HG03108 (cell line): ENCODE results near the gene RAD54L.

Source experiments
- ATAC-seq: cut with Tn5 transposase; IDR thresholded peaks from one replicate; pipeline ENCODE4 v1.9.1; 2021; ENCODE audit warnings: moderate library complexity; ENCODE audit not compliant: unreplicated experiment

Gene RAD54L

GRCh38 chr1:46284597-46285564, 37.3 kb downstream of the RAD54L start:
- no peak for ATAC-seq

- ATAC-seq, result no peak
Observed at GRCh38 chr1:46285730-46286477, 38.3 kb downstream of the RAD54L start.

GRCh38 chr1:46288485-46289133, 41.0 kb downstream of the RAD54L start:
- ATAC-seq, result no peak

GRCh38 chr1:46289134-46289494, 41.6 kb downstream of the RAD54L start:
- ATAC-seq, result no peak

GRCh38 chr1:46289976-46290375, 42.4 kb downstream of the RAD54L start:
- no peak for ATAC-seq

GRCh38 chr1:46295306-46295705, 47.7 kb downstream of the RAD54L start:
- no peak for ATAC-seq

GRCh38 chr1:46298387-46298786, 50.8 kb downstream of the RAD54L start:
- no peak for ATAC-seq

GRCh38 chr1:46300673-46301405, 53.3 kb downstream of the RAD54L start:
- ATAC-seq, result no peak

- ATAC-seq, result no peak
Observed at GRCh38 chr1:46301406-46301807, 53.8 kb downstream of the RAD54L start.

- ATAC-seq, result peak; percentile 33
Observed at GRCh38 chr1:46301808-46302640, 54.5 kb downstream of the RAD54L start.

- no peak for ATAC-seq
Observed at GRCh38 chr1:46302641-46303037, 55.1 kb downstream of the RAD54L start.

GRCh38 chr1:46303038-46303871, 55.7 kb downstream of the RAD54L start, which contains the start of the genes LRRC41 and UQCRH:
TSS of gene LRRC41 (minus strand) at chr1:46303616. CDS start at chr1:46303322, 294 bp downstream.
TSS of gene UQCRH (plus strand) at chr1:46303698. CDS start at chr1:46303767, 69 bp downstream.
- ATAC-seq, result peak; percentile 77

- ATAC-seq, result no peak
Observed at GRCh38 chr1:46303872-46304326, 56.3 kb downstream of the RAD54L start.

GRCh38 chr1:46306159-46306530, 58.6 kb downstream of the RAD54L start:
- no peak for ATAC-seq

- ATAC-seq, result no peak
Observed at GRCh38 chr1:46309401-46310159, 62.0 kb downstream of the RAD54L start.

GRCh38 chr1:46310321-46310720, 62.8 kb downstream of the RAD54L start:
- ATAC-seq, result no peak

GRCh38 chr1:46315669-46316403, 68.3 kb downstream of the RAD54L start:
- no peak for ATAC-seq
